Activated CD4-positive, alpha-beta T cell treated with anti-CD3 and anti-CD28 coated beads, Interleukin-2, amount 10 ng/mL, durations not matched to agents 7 days and 5 days (primary cell): ENCODE results near the gene GUCA1A. TPM values are rescaled to one million over a fixed set of nuclear protein-coding genes. Genes with fewer than 3 reads are reported as not detected.

Source experiments
- CTCF ChIA-PET: fragments of 350-600 bp; sonication (Branson Sonifier 250); formaldehyde crosslinking; loops from one replicate; lab custom pipeline; 2021; ENCODE audit warnings: antibody characterized with exemption; lab: Charles Lee
- POLR2A ChIA-PET: fragments of 350-600 bp; sonication (Branson Sonifier 250); formaldehyde crosslinking; loops from one replicate; lab custom pipeline; 2021; ENCODE audit warnings: antibody characterized with exemption; lab: Charles Lee
- DNase-seq: peaks from one replicate; pipeline ENCODE4 v3.0.0-alpha.2; 2020
- H3K27ac Mint-ChIP-seq: one replicate; pipeline ENCODE4 v1.8.0; 2021; ENCODE audit warnings: mild to moderate bottlenecking, moderate library complexity, mixed read lengths
- H3K27me3 Mint-ChIP-seq: one replicate; pipeline ENCODE4 v1.8.0; 2021; ENCODE audit warnings: mixed read lengths
- H3K36me3 Mint-ChIP-seq: one replicate; pipeline ENCODE4 v1.8.0; 2021; ENCODE audit warnings: low read depth, mixed read lengths
- H3K4me1 Mint-ChIP-seq: one replicate; pipeline ENCODE4 v1.8.0; 2021; ENCODE audit warnings: mixed read lengths
- H3K4me3 Mint-ChIP-seq: one replicate; pipeline ENCODE4 v1.8.0; 2021; ENCODE audit warnings: mild to moderate bottlenecking, moderate library complexity, mixed read lengths
- H3K9me3 Mint-ChIP-seq: one replicate; pipeline ENCODE4 v1.8.0; 2021; ENCODE audit warnings: mixed read lengths
- total RNA-seq, 2 experiments: library from RNA; stranded (reverse); gene quantifications; one replicate each; pipeline ENCODE4 v1.2.3, GENCODE V29; 2021

GUCA1A gene
- total RNA-seq, 2 experiments from 2014 or later: not detected

GRCh38 chr6:42137194-42137753 lies 35.9 kb upstream of the GUCA1A start:
- H3K36me3 Mint-ChIP-seq: no peaks in the 10 kb centered on the region

GRCh38 chr6:42138190-42138589 lies 35.0 kb upstream of the GUCA1A start:
- CTCF ChIA-PET: no interaction called here

More at GRCh38 chr6:42137194-42137753, 35.9 kb upstream of the GUCA1A start:
- Mint-ChIP-seq H3K9me3 (no peaks in the 10 kb centered on the region), H3K27me3 (peaks cover 20% of the 10 kb centered on the region), H3K4me1 (peaks cover 7% of the 10 kb centered on the region), H3K27ac (no peak overlapping the region), H3K4me3 (no peak overlapping the region)
- CTCF ChIA-PET: interaction anchor here (0.6 to 1.7 kb wide), 5 partner anchors 9 to 266 kb away, joined by 3 to 8 read pairs (median 6); no protein-coding TSS in a partner anchor
- DNase-seq: no peak
- POLR2A ChIA-PET: no interaction called here

GRCh38 chr6:42138630-42139619 lies 34.2 kb upstream of the GUCA1A start:
- no peaks in the 10 kb centered on the region for H3K9me3 Mint-ChIP-seq
- no peaks in the 10 kb centered on the region for H3K36me3 Mint-ChIP-seq
- no peak for DNase-seq
- ChIA-PET CTCF (interaction anchor here (0.6 to 1.3 kb wide), 2 partner anchors 15 to 313 kb away, joined by 3 read pairs; partner anchors contain the start of gene TRERF1), POLR2A (no interaction called here)
- H3K4me3 Mint-ChIP-seq: no peak overlapping the region
- H3K27ac Mint-ChIP-seq: no peak overlapping the region
- peaks cover 12% of the 10 kb centered on the region for H3K4me1 Mint-ChIP-seq
- peaks cover 33% of the 10 kb centered on the region for H3K27me3 Mint-ChIP-seq

More at GRCh38 chr6:42138190-42138589, 35.0 kb upstream of the GUCA1A start:
- Mint-ChIP-seq H3K27ac (no peak overlapping the region), H3K4me3 (no peak overlapping the region), H3K27me3 (peaks cover 26% of the 10 kb centered on the region), H3K36me3 (no peaks in the 10 kb centered on the region), H3K9me3 (no peaks in the 10 kb centered on the region), H3K4me1 (peaks cover 11% of the 10 kb centered on the region)
- no peak for DNase-seq
- POLR2A ChIA-PET: no interaction called here

- Mint-ChIP-seq H3K27me3 (peaks cover 33% of the 10 kb centered on the region), H3K27ac (no peak overlapping the region), H3K36me3 (no peaks in the 10 kb centered on the region), H3K4me1 (peaks cover 12% of the 10 kb centered on the region), H3K4me3 (no peak overlapping the region), H3K9me3 (no peaks in the 10 kb centered on the region)
- ChIA-PET CTCF (interaction anchor here (1.0 to 1.3 kb wide), 2 partner anchors 16 to 36 kb away, joined by 3 read pairs; no protein-coding TSS in a partner anchor), POLR2A (no interaction called here)
- DNase-seq: no peak
Measured at GRCh38 chr6:42140032-42140431, 33.1 kb upstream of the GUCA1A start.

- Mint-ChIP-seq H3K27ac (no peak overlapping the region), H3K27me3 (peaks cover 33% of the 10 kb centered on the region), H3K4me3 (no peak overlapping the region), H3K4me1 (peaks cover 12% of the 10 kb centered on the region), H3K36me3 (no peaks in the 10 kb centered on the region), H3K9me3 (no peaks in the 10 kb centered on the region)
- no peak for DNase-seq
- POLR2A ChIA-PET: no interaction called here
- CTCF ChIA-PET: interaction anchor here (0.6 to 1.0 kb wide), 2 partner anchors 37 to 364 kb away, joined by 3 to 4 read pairs; no protein-coding TSS in a partner anchor
Measured at GRCh38 chr6:42140756-42141602, 32.2 kb upstream of the GUCA1A start.

GRCh38 chr6:42141603-42142117 lies 31.5 kb upstream of the GUCA1A start:
- no peak overlapping the region for H3K4me3 Mint-ChIP-seq

GRCh38 chr6:42142118-42142835 lies 30.9 kb upstream of the GUCA1A start, which contains the start of gene C6orf132:
C6orf132 (minus strand) TSS chr6:42142620; CDS start chr6:42142444, 176 bp downstream.
- Mint-ChIP-seq H3K4me1 (peaks cover 5% of the 10 kb centered on the region), H3K9me3 (no peaks in the 10 kb centered on the region), H3K4me3 (no peak within 1 kb of the TSS), H3K36me3 (no peaks in the 10 kb centered on the region), H3K27ac (no peak within 1 kb of the TSS), H3K27me3 (peaks cover 33% of the 10 kb centered on the region)
- no peak for DNase-seq
- POLR2A ChIA-PET: interaction anchor here (0.6 kb wide), 1 partner anchor 72 kb away, joined by 5 read pairs; no protein-coding TSS in a partner anchor
- CTCF ChIA-PET: no interaction called here

More at GRCh38 chr6:42141603-42142117, 31.5 kb upstream of the GUCA1A start:
- no peaks in the 10 kb centered on the region for H3K36me3 Mint-ChIP-seq
- peaks cover 9% of the 10 kb centered on the region for H3K4me1 Mint-ChIP-seq
- ChIA-PET CTCF (no interaction called here), POLR2A (no interaction called here)
- H3K27ac Mint-ChIP-seq: no peak overlapping the region
- no peaks in the 10 kb centered on the region for H3K9me3 Mint-ChIP-seq
- peaks cover 33% of the 10 kb centered on the region for H3K27me3 Mint-ChIP-seq
- DNase-seq: no peak

- Mint-ChIP-seq H3K36me3 (no peaks in the 10 kb centered on the region), H3K27me3 (peaks cover 15% of the 10 kb centered on the region), H3K9me3 (no peaks in the 10 kb centered on the region), H3K4me3 (no peak overlapping the region), H3K27ac (no peak overlapping the region), H3K4me1 (peaks cover 5% of the 10 kb centered on the region)
- CTCF ChIA-PET: interaction anchor here (0.6 to 2.0 kb wide), 2 partner anchors 360 to 442 kb away, joined by 5 to 6 read pairs; partner anchors contain the start of gene TOMM6
- DNase-seq: no peak
- POLR2A ChIA-PET: no interaction called here
Measured at GRCh38 chr6:42147138-42147562, 26.0 kb upstream of the GUCA1A start.

GRCh38 chr6:42148058-42148457 lies 25.1 kb upstream of the GUCA1A start:
- H3K27ac Mint-ChIP-seq: no peak overlapping the region
- no peaks in the 10 kb centered on the region for H3K9me3 Mint-ChIP-seq
- ChIA-PET POLR2A (no interaction called here), CTCF (interaction anchor here (1.2 to 2.0 kb wide), 3 partner anchors 18 to 361 kb away, joined by 3 to 6 read pairs (median 4); partner anchors contain the start of gene TOMM6)
- H3K36me3 Mint-ChIP-seq: no peaks in the 10 kb centered on the region
- H3K27me3 Mint-ChIP-seq: peaks cover 10% of the 10 kb centered on the region
- no peak for DNase-seq
- H3K4me1 Mint-ChIP-seq: peaks cover 1% of the 10 kb centered on the region
- H3K4me3 Mint-ChIP-seq: no peak overlapping the region

GRCh38 chr6:42150254-42150653 lies 22.9 kb upstream of the GUCA1A start:
- H3K4me1 Mint-ChIP-seq: no peaks in the 10 kb centered on the region
- no peaks in the 10 kb centered on the region for H3K36me3 Mint-ChIP-seq
- ChIA-PET CTCF (interaction anchor here (1.9 kb wide), 1 partner anchor 13 kb away, joined by 8 read pairs; no protein-coding TSS in a partner anchor), POLR2A (no interaction called here)
- no peak for DNase-seq
- no peak overlapping the region for H3K27ac Mint-ChIP-seq
- H3K9me3 Mint-ChIP-seq: no peaks in the 10 kb centered on the region
- H3K4me3 Mint-ChIP-seq: no peak overlapping the region
- peaks cover 6% of the 10 kb centered on the region for H3K27me3 Mint-ChIP-seq

- Mint-ChIP-seq H3K36me3 (no peaks in the 10 kb centered on the region), H3K4me3 (no peak overlapping the region), H3K27me3 (peaks cover 6% of the 10 kb centered on the region), H3K27ac (no peak overlapping the region), H3K9me3 (no peaks in the 10 kb centered on the region), H3K4me1 (no peaks in the 10 kb centered on the region)
- DNase-seq: no peak
- ChIA-PET POLR2A (interaction anchor here (0.6 kb wide), 1 partner anchor 256 kb away, joined by 3 read pairs; no protein-coding TSS in a partner anchor), CTCF (interaction anchor here (0.6 to 1.9 kb wide), 3 partner anchors 15 to 848 kb away, joined by 3 to 8 read pairs (median 5); no protein-coding TSS in a partner anchor)
Measured at GRCh38 chr6:42152024-42152423, 21.1 kb upstream of the GUCA1A start.
